K562 (cell line): ENCODE measurements around the gene EXOC3L1. TPM values are rescaled to one million over a fixed set of nuclear protein-coding genes. Genes with fewer than 3 reads are reported as not detected.

Experiments
- ASH1L ChIP-seq: fragments of 450-650 bp; IDR thresholded peaks from 2 replicates; pipeline ENCODE4 v1.6.1; 2018; ENCODE audit warnings: borderline replicate concordance, mild to moderate bottlenecking, low read depth; ENCODE audit not compliant: partially characterized antibody
- CBFA2T2 ChIP-seq: fragments of 450-650 bp; conservative IDR thresholded peaks from 2 replicates; pipeline ENCODE4 v1.6.1; 2017; ENCODE audit warnings: mild to moderate bottlenecking
- MIER1 ChIP-seq: fragments of 450-650 bp; IDR thresholded peaks from 2 replicates; pipeline ENCODE4 v1.6.1; 2016; ENCODE audit warnings: antibody characterized with exemption, mild to moderate bottlenecking, low read depth
- MYNN ChIP-seq, 2 experiments: sonication (generic); formaldehyde crosslinking in 1 of 2; IDR thresholded peaks; 2 replicates each; pipeline versions ENCODE4 v1.5.0 to v1.6.1; 2016 to 2020; ENCODE audit warnings: antibody characterized with exemption in 1 of 2, missing genetic modification reagents in 1 of 2
- NCOA1 ChIP-seq: fragments of 450-650 bp; IDR thresholded peaks from 2 replicates; pipeline ENCODE4 v1.6.1; 2016; ENCODE audit warnings: low read depth
- POLR2AphosphoS2 ChIP-seq: IDR thresholded peaks from 2 replicates; pipeline ENCODE4 v1.6.1; 2012; ENCODE audit warnings: low read length, improper control_type of control experiment
- U2AF1 ChIP-seq: fragments of 200-400 bp; formaldehyde crosslinking; optimal IDR thresholded peaks from 2 replicates; pipeline ENCODE3; 2017; ENCODE audit warnings: mild to moderate bottlenecking, low read depth, low read length, moderate library complexity
- ZNF23 ChIP-seq: fragments of 250-450 bp; sonication (Bioruptor Pico); IDR thresholded peaks from 2 replicates; pipeline ENCODE4 v1.4.0; 2020; ENCODE audit warnings: mild to moderate bottlenecking
- ZNF431 ChIP-seq: sonication (generic); formaldehyde crosslinking; IDR thresholded peaks from 2 replicates; pipeline ENCODE4 v1.8.0; 2022; ENCODE audit warnings: mild to moderate bottlenecking, missing genetic modification reagents
- ZNF583 ChIP-seq: fragments of 250-450 bp; sonication (Bioruptor Pico); IDR thresholded peaks from 2 replicates; pipeline ENCODE4 v1.4.0; 2020
- ZNF699 ChIP-seq: fragments of 250-450 bp; sonication (Bioruptor Pico); IDR thresholded peaks from 2 replicates; pipeline ENCODE4 v1.8.0; 2021; ENCODE audit warnings: mild to moderate bottlenecking, moderate library complexity; ENCODE audit not compliant: insufficient replicate concordance
- polyA plus RNA-seq, 8 experiments: library from polyadenylated mRNA; depleted of rRNA in 4 of 8; stranded (reverse) in 5 of 8; unstranded in 3 of 8; fragments of >200 nt; fragmentation: Nextera tagmentation in 2 of 8; fragmentation: Illumina TruSeq in 1 of 8; extraction: Ambion mirVana in 2 of 8; extraction: Trizol in 1 of 8; gene quantifications; 2 replicates each; pipeline versions ENCODE4 v1.2.1 to v1.2.3, GENCODE V29; 2011 to 2014; ENCODE audit warnings: inconsistent platforms in 1 of 8, missing spikeins in 1 of 8
- total RNA-seq, 7 experiments: library from RNA; depleted of rRNA in 6 of 7; stranded (reverse); fragments of >200 nt in 6 of 7; fragmentation: Illumina TruSeq in 2 of 7; extraction: Trizol in 2 of 7; gene quantifications; 2 replicates each; pipeline versions ENCODE4 v1.2.1 to v1.2.3, GENCODE V29; 2011 to 2021; ENCODE audit warnings: low replicate concordance in 1 of 7
- TF ChIP-seq, protein P1 (sequence below): fragments of 450-650 bp; IDR thresholded peaks from one replicate; pipeline ENCODE4 v1.6.1; 2018; ENCODE audit warnings: mild to moderate bottlenecking, moderate library complexity; ENCODE audit not compliant: partially characterized antibody
- TF ChIP-seq, protein P2 (sequence below), 2 experiments: fragments of 450-650 bp; conservative IDR thresholded peaks; 2 replicates each; pipeline ENCODE4 v1.6.1; 2017; ENCODE audit warnings: mild to moderate bottlenecking in 2 of 2, moderate library complexity in 2 of 2
- TF ChIP-seq, protein P3 (sequence below), 3 experiments: IDR thresholded peaks in 2 of 3; conservative IDR thresholded peaks in 1 of 3; 2 replicates each; pipeline ENCODE4 v1.5.1; 2011 to 2012; ENCODE audit warnings: low read length in 3 of 3, mild to moderate bottlenecking in 3 of 3, control low read depth in 2 of 3, improper control_type of control experiment in 1 of 3, inconsistent platforms in 1 of 3, low read depth in 1 of 3, mixed read lengths in 1 of 3, moderate library complexity in 1 of 3; ENCODE audit not compliant: insufficient read depth in 2 of 3

Gene EXOC3L1
- total and polyA plus RNA-seq, 9 of the 15 experiments (the other 6 are each of a cell fraction or from before 2014, with no cell fraction given) = 0.08 TPM; not detected in 8

DNA sequence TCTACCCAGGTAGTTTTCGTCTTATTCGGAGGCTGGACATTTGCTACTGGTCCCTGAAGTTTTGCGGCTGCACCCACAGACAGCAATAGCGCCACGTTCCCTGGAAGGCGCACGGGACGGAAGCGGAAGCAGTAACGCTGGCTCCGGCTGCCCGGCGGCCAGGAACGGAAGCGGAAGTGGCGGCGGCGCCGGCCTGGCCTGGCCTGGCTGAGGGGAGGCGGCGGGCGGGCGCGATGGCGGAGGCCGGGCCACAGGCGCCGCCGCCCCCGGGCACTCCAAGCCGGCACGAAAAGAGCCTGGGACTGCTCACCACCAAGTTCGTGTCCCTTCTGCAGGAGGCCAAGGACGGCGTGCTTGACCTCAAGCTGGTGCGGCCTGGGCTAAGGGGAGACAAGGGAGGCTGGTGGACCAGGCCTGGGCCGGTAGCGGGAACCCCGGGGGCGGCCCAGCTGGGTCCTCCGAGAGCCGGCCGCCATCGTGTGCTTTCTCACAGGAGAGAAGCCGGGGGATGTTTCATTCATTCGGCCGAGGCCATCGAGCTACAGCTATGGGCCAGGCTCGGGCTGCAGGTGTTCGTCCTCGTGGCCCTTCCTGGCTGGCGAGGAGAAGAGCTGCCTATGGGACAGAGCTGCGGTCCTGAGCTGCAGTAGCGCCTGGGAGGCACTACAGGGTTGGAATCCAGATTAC lies 2.2 kb upstream of the EXOC3L1 start, which contains the start of gene E2F4 (continued):
- TF ChIP-seq NCOA1 = no peak
- TF ChIP-seq, protein P1, sequence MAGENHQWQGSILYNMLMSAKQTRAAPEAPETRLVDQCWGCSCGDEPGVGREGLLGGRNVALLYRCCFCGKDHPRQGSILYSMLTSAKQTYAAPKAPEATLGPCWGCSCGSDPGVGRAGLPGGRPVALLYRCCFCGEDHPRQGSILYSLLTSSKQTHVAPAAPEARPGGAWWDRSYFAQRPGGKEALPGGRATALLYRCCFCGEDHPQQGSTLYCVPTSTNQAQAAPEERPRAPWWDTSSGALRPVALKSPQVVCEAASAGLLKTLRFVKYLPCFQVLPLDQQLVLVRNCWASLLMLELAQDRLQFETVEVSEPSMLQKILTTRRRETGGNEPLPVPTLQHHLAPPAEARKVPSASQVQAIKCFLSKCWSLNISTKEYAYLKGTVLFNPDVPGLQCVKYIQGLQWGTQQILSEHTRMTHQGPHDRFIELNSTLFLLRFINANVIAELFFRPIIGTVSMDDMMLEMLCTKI = no peak
- TF ChIP-seq ASH1L = no peak
- TF ChIP-seq CBFA2T2 = no peak
- TF ChIP-seq, protein P2, sequence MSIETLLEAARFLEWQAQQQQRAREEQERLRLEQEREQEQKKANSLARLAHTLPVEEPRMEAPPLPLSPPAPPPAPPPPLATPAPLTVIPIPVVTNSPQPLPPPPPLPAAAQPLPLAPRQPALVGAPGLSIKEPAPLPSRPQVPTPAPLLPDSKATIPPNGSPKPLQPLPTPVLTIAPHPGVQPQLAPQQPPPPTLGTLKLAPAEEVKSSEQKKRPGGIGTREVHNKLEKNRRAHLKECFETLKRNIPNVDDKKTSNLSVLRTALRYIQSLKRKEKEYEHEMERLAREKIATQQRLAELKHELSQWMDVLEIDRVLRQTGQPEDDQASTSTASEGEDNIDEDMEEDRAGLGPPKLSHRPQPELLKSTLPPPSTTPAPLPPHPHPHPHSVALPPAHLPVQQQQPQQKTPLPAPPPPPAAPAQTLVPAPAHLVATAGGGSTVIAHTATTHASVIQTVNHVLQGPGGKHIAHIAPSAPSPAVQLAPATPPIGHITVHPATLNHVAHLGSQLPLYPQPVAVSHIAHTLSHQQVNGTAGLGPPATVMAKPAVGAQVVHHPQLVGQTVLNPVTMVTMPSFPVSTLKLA (conservative IDR thresholded peaks at IDR 0.05) = peak in 1 of 2 experiments; percentile 76; a peak in 3 of 4 replicates
- no peak for TF ChIP-seq ZNF431 (CRISPR knock-in tag)
- 0 out of 2 replicates have a peak, but pooled peaks have one; percentile 50 for TF ChIP-seq ZNF583
- no peak for TF ChIP-seq ZNF23 (CRISPR knock-in tag)
- no peak for TF ChIP-seq ZNF699 (CRISPR knock-in tag)
- no peak for TF ChIP-seq MIER1
- TF ChIP-seq, protein P3, sequence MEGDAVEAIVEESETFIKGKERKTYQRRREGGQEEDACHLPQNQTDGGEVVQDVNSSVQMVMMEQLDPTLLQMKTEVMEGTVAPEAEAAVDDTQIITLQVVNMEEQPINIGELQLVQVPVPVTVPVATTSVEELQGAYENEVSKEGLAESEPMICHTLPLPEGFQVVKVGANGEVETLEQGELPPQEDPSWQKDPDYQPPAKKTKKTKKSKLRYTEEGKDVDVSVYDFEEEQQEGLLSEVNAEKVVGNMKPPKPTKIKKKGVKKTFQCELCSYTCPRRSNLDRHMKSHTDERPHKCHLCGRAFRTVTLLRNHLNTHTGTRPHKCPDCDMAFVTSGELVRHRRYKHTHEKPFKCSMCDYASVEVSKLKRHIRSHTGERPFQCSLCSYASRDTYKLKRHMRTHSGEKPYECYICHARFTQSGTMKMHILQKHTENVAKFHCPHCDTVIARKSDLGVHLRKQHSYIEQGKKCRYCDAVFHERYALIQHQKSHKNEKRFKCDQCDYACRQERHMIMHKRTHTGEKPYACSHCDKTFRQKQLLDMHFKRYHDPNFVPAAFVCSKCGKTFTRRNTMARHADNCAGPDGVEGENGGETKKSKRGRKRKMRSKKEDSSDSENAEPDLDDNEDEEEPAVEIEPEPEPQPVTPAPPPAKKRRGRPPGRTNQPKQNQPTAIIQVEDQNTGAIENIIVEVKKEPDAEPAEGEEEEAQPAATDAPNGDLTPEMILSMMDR (IDR thresholded peaks at IDR 0.05 in 2 of 3, conservative IDR thresholded peaks at IDR 0.05 in 1 of 3; ENCODE audit: insufficient read depth in 2 of 3, low read depth in 1 of 3, low read length in 3 of 3) = no peak
- TF ChIP-seq MYNN (IDR thresholded peaks at IDR 0.05) = no peak
- TF ChIP-seq MYNN (CRISPR knock-in tag; IDR thresholded peaks at IDR 0.05) = no peak
- TF ChIP-seq U2AF1 = no peak
- TF ChIP-seq POLR2AphosphoS2 = no peak
